HG03135 (cell line): ENCODE data around the gene TRIM3.

Source experiments
- ATAC-seq: cut with Tn5 transposase; IDR thresholded peaks from one replicate; pipeline ENCODE4 v1.9.1; 2021; ENCODE audit warnings: mild to moderate bottlenecking, moderate library complexity; ENCODE audit not compliant: unreplicated experiment

Gene TRIM3

DNA sequence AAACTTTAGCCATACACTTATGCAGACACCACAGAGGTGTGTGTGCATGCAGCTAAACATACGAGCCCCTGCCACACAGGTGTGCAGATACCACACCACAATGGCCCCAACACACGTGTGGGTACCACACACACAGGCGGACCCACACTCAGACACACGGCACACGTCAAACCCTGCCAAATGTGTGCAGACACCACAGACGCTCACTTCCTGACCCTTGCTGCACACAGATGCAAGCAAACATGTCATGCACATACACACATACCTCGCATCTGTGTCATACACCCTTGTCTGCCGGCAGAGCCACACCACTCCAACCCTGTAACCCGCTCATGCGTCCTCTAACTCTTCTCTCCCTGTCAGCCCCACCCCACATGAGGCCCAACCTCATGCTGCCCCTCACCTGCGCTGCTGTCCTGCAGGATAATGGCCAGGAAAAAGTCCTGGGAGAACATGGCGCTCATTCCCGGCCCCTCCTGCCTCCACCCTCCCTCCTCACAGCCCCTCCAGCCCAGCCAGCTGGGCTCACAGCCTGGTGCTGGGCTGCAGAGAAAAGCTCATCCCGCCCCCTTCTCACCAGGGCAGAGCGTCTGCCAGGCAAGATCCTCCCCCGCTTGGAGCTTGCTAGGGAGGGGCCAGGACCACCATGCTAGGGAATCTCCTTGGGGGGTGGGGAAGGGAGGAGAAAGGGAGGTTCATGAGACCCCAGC, 69.2 kb downstream of the TRIM3 start:
- ATAC-seq, result no peak

DNA sequence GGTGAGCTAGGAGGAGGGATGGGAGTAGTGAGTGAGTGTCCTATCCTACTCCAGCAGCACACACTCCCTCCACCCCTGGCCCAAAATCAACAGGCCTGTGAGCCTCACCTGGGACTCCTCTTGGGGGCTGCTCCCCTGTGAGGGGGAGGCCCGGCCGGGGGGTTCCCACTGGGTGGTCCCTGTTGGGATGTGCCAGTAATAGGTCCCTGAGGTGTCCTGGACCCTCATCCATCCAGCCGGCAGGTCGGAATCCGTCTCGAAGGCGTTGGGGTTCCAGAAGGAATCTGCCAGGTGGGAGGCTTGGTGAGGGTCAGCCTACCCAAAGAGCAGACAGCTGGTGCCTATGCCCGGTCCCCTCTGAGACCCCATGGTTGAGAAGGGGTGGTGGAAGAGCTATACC, 70.2 kb downstream of the TRIM3 start:
- ATAC-seq, result no peak

DNA sequence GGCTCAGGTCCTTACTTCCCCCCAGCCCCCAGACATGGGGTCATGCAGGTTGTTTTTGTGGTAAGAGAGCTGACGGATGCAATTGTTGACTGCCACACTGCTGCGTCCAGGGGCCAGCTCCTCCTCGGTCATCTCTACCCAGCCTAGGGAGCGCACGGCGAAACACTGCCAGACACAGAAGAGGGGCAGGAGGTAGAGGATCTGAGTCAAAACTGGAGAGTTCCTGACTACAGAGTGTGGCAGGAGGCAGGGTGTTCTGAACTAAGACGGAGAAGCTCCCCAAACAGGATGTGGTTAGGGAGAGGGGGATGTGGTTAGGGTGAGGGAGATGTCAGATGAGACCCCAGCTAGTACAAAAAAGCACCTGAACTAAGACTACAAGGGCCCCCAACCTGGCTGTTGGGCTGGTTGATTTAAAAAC, 71.2 kb downstream of the TRIM3 start:
- ATAC-seq, result peak; percentile 93

DNA sequence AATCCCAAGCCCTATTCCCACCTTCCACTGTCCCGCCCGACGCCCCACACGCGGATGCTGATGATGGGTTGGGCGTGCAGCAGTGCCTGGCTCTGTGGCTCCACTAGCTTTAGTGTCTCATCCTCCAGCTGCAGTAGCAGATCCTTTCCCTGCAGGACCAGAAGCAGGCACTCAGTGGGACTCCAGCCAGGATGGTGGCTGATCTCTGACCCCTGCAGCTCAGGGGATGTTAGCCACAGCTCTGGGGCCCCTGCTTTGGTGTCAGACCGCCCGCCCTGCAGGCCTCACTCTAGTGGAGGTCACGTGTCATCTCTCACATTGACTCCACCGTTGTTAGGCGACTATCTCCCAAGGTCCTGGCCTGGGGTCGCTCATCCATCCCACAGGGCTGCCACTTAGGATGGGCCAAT, 71.7 kb downstream of the TRIM3 start:
- ATAC-seq, result peak; percentile 29

DNA sequence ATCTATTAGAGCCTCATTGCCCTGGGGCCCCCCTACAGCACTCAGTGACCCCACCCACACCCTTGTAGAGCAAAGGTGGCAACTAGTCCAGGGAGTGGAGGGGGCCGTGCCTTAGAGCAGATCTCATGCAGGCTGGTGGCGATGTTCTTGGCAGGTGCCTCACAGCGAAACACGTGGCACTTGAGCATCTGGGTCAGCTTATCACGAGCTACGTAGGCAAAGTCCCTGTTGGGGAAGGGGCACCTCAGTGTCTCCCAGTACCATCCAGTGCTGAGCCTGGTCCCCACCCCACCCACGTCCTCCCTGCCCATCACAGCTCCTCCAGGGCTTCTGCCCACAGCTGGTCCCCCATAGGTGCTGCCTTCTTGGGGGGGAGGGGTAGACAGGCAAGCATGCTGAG, 72.3 kb downstream of the TRIM3 start:
- ATAC-seq, result no peak

DNA sequence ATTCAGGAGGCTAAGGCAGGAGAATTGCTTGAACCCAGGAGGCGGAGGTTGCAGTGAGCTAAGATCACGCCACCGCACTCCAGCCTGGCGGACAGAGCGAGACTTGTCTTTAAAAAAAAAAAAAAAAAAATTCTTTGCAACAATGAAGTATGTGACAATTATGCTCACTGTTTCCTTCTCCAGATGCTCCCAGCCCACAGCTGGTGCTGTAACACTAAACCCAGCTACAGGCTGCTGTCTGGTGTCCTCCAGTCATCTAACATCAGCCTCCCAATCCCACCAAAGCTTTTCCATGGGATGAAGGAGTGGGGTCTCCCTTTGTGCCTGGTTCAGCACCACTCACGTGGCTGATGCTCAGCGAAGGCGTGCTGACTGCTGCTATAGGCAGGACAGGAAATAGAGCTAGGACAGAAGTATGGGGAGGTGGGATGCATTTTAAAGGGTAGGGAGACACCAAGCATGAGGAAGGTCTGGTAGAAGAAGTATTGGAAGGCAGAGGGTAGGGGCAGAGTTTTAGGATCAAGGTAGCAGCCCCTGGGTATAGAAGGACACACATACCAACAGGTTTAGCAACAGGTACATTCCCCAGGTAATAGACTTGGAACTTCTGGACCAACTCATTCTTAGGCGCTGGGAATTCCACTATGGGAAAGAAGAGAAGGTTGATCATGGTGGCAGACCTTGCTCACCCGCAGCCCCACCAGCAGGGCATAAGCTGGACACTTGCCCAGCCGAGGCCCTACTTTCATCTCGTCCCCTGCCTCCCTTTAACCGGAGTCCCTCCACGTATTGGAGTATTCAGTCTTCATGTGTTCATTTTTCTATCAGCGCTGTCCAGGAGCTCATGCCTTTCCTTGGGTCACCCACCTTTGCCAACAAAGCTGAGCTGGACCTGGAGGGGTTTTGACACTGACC, 73.1 kb downstream of the TRIM3 start:
- no peak for ATAC-seq
